AG09309 (cell line): ENCODE measurements around the gene MAPKAP1.
"Not testable (repeated sequence)": the region's sequence is repeated elsewhere in the genome, so short reads cannot be mapped to it uniquely, and the experiment has no call there.

Source experiments
- DNase-seq: peaks from one replicate; pipeline ENCODE4 v3.0.0-alpha.2; 2010; ENCODE audit warnings: low read depth
- H3K4me3 ChIP-seq: 2 replicates; pipeline ENCODE4 v1.5.1; 2011; ENCODE audit warnings: mild to moderate bottlenecking, low read depth, low read length, moderate library complexity; ENCODE audit not compliant: control insufficient read depth
- CTCF ChIP-seq: IDR thresholded peaks from 2 replicates; pipeline ENCODE4 v1.5.1; 2011; ENCODE audit warnings: mild to moderate bottlenecking, low read depth, low read length, inconsistent platforms; ENCODE audit not compliant: insufficient read depth, control insufficient read depth; ENCODE audit errors: missing control alignments

The MAPKAP1 gene

GRCh38 chr9:125406810-125407087, 300.3 kb downstream of the MAPKAP1 start:
- TF ChIP-seq CTCF: no peak
- H3K4me3 ChIP-seq: no peak overlapping the region
- no peak for DNase-seq

DNA sequence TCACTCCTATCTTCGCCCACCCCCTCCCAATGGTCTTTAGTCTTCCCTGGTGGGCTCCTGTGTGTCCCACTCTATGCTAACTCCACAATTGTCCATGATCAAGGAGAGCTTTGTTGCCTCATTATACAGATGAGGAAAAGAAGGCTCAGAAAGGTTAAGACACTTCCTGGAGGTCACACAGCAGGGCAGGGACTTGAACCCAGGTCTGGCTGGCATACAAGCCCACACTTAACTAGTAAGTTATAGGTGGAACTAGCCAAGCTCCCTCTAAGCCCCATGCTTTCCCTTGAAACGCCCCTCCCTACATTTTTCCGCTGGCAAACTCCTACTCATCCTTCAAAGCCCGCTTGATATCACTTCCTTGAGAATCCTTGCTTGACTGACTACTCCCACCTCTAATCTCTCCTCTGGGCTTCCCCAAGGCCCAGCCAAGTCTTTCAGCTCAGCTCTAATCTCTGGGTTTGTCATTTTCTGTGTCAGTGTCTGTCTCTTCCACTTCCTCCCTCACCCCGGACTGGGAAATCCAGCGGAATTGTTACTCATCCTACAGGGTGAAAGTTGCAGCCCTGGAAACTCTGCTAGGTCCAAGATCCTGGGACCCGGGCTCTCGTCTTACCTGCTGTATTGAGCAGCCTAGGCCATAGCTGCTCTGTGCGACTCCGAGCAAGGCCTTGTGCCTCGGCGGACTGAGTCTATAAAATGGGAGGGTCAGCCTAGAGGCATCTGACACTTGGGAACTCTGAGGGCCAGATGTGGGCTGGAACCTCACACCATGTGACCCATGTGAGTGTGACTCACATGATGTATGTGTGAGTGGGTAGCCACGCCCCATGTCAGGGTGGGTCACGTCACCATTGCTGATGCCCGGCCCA, 300.8 kb downstream of the MAPKAP1 start:
- no peak for DNase-seq
- H3K4me3 ChIP-seq: no peak overlapping the region
- no peak for TF ChIP-seq CTCF

- H3K4me3 ChIP-seq: no peak overlapping the region
- DNase-seq: no peak
- no peak for TF ChIP-seq CTCF
Observed at GRCh38 chr9:125404733-125405132, 302.3 kb downstream of the MAPKAP1 start.

DNA sequence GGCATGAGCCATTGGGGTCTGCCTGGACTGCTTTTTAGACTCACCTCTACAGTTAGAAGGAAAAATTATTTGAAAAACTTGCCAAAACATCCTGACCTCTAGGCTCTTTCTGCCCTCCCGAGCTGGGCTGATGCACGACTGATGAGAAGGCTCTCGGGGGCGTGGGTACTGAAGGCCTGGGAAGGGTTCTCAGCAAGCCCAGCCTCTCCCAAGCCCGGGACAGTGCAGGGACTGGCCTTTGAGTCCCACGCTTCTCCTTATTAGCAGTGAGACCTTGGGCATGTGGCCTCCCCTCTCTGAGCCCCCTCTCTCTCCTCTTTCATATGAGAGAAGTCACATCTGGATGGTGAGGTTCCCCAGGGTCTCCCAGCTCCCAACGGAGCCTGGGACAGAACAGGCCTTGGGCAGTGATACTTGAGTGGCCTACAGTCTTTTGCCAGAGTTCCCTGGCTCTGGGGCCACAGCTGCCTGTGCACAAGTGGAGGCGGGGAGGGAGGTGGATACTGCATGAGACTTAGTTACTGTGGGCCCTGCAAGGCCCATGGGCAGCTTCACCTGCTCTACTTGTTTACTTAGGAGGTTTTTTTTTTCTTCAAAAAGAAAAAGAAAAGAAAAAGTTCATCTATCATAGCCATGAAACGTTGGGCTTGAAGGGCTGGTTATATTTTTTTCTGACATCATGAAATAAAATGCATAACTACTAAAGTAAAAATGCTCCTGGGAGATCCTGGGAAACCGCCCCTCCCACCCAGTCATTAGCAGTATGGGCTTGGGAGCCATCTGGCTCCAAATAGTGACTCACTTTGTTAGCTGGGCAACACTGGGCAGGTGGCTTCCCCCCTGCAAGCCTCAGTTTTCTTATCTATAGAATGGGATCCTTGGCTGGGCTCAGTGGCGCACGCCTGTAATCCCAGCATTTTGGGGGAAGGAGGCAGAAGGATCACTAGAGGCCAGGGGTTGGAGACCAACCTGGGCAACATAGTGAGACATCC, 306.0 kb downstream of the MAPKAP1 start:
- no peak for TF ChIP-seq CTCF
- H3K4me3 ChIP-seq: no peak overlapping the region
- no peak for DNase-seq

DNA sequence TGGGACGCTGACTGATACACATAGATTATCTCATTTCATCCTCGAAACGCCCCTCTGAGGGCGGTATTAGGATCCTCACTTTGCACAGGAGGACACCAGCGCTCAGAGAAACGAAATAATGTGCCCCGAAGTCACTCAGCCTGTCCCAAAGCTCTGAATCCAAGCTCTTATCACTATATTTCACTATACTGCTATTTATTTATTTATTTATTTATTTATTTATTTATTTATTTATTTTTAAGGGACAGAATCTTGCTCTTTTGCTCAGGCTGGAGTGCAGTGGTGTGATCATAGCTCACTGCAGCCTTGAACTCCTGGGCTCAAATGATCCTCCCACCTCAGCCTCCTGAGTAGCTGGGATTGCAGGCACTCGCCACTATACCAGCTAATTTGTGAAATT, 306.8 kb downstream of the MAPKAP1 start:
- H3K4me3 ChIP-seq, DNase-seq: not testable (repeated sequence)

- DNase-seq: no peak
- H3K4me3 ChIP-seq: no peak overlapping the region
- no peak for TF ChIP-seq CTCF
Observed at GRCh38 chr9:125399666-125400065, 307.3 kb downstream of the MAPKAP1 start.

GRCh38 chr9:125399165-125399564, 307.8 kb downstream of the MAPKAP1 start:
- DNase-seq: no peak
- no peak for TF ChIP-seq CTCF
- no peak overlapping the region for H3K4me3 ChIP-seq
